ENCODE results near the gene FNDC11. TPM values are rescaled to one million over a fixed set of nuclear protein-coding genes. Genes with fewer than 3 reads are reported as not detected.
A peak's percentile ranks its signal among the peaks of the same experiment; 100 is the strongest.

FNDC11 gene
- total RNA-seq, 2 donors from 2014 or later = 0.66 to 2.9 TPM

DNA sequence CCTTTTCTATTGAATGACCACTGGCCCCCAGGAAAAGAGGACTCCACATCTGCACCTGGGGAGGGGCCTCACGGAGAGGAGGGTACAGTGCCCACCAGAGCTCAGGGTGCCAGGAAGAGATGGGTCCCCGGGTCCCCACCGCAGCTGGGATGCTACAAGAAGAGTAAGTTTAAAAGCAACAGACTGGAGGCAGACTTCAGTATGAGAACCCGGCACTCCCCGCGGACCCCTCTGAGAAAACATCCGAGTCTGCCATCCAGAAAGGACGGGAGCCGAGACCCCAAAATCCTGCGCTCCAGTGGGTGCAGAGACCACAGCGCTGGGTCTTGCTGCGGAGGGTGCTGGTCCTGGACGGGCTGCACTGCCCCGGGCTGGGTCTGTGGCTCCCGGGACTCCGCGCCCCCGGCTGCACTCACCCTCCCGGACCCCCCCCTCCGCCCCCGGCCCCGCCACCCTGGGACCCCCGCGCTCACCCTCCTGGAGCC, 19.7 kb downstream of the FNDC11 start:
- no peak for DNase-seq

DNA sequence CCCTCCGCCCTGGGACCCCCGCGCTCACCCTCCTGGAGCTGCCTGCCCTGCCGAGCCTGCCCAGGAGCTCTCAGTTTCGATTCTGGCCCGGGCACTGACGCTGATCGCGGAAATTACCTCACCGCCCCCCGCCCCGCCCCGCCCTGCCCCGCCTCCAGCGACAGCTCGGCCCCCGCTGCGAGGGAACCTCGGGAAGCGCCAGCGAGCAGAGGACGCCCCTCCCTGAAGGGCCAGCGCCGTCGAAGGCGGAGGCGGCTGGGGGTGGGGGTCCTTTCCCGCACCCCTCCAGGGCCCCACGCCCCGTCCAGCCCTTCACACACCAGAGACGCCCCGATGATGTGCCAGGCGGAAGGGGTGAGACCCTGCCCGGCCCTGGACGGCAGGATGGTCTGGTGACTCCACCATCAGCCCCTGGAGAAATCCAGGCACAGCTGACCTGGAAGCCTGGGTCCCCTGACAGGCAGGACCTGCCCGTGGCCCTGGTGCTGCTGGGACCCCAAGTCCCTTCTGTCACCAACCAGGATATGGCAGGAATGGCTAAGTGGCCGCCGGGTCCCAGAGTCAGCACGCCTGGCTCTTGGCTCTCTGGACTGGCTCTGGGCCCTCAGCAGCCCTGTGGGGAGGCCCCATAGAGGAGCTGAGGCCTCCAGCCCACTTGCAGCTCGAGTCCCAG, 20.3 kb downstream of the FNDC11 start, which contains the start of gene HELZ2:
Gene HELZ2, minus strand, starts transcription at position 84 of the 673 bp plus-strand sequence. CDS start 1,854 bp downstream, outside the sequence.
- WGBS, 2 donors = 9% methylated on average over 29 of the region's 40 CpGs; no CpG with 5 or more reads in 1 of the 2 donors
- intact Hi-C loops (cut with DNase I) = no loop called here
- peak within 1 kb of the TSS; percentile 48 to 73 (median 67) for H3K27ac ChIP-seq
- ATAC-seq = peak; percentile 94
- no peaks in the 10 kb centered on the region for H3K27me3 ChIP-seq
- peak within 1 kb of the TSS; percentile 41 to 52 for H3K4me3 ChIP-seq
- H3K36me3 ChIP-seq (replicated peaks in 1 of 2; ENCODE audit: insufficient read depth in 1 of 2, low read depth in 2 of 2) = no peaks in the 10 kb centered on the region
- peak in 2 of 3 donors; percentile 39 to 44 for TF ChIP-seq POLR2A (IDR thresholded peaks at IDR 0.05)
- TF ChIP-seq, protein P1, sequence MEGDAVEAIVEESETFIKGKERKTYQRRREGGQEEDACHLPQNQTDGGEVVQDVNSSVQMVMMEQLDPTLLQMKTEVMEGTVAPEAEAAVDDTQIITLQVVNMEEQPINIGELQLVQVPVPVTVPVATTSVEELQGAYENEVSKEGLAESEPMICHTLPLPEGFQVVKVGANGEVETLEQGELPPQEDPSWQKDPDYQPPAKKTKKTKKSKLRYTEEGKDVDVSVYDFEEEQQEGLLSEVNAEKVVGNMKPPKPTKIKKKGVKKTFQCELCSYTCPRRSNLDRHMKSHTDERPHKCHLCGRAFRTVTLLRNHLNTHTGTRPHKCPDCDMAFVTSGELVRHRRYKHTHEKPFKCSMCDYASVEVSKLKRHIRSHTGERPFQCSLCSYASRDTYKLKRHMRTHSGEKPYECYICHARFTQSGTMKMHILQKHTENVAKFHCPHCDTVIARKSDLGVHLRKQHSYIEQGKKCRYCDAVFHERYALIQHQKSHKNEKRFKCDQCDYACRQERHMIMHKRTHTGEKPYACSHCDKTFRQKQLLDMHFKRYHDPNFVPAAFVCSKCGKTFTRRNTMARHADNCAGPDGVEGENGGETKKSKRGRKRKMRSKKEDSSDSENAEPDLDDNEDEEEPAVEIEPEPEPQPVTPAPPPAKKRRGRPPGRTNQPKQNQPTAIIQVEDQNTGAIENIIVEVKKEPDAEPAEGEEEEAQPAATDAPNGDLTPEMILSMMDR (IDR thresholded peaks at IDR 0.05) = no peak
- no peaks in the 10 kb centered on the region for H3K9me3 ChIP-seq
- DNase-seq = peak; percentile 80 to 86 (median 85)
- H3K4me1 ChIP-seq = peaks cover 20% of the 10 kb centered on the region

More for the DNA sequence above, 19.7 kb downstream of the FNDC11 start:
- peaks cover 20% of the 10 kb centered on the region for H3K4me1 ChIP-seq
- no peak for TF ChIP-seq POLR2A (IDR thresholded peaks at IDR 0.05)
- TF ChIP-seq, protein P1 (IDR thresholded peaks at IDR 0.05) = no peak
- no peaks in the 10 kb centered on the region for H3K9me3 ChIP-seq
- peak overlapping the region; percentile 46 to 73 (median 58) for H3K27ac ChIP-seq
- ATAC-seq = peak; percentile 20
- intact Hi-C loops (cut with DNase I) = no loop called here
- H3K36me3 ChIP-seq (replicated peaks in 1 of 2; ENCODE audit: insufficient read depth in 1 of 2, low read depth in 2 of 2) = no peaks in the 10 kb centered on the region
- peak overlapping the region; percentile 41 to 52 for H3K4me3 ChIP-seq
- WGBS, 2 donors = 1 to 4% methylated on average over 7 to 17 of the region's 24 CpGs
- H3K27me3 ChIP-seq = no peaks in the 10 kb centered on the region

DNA sequence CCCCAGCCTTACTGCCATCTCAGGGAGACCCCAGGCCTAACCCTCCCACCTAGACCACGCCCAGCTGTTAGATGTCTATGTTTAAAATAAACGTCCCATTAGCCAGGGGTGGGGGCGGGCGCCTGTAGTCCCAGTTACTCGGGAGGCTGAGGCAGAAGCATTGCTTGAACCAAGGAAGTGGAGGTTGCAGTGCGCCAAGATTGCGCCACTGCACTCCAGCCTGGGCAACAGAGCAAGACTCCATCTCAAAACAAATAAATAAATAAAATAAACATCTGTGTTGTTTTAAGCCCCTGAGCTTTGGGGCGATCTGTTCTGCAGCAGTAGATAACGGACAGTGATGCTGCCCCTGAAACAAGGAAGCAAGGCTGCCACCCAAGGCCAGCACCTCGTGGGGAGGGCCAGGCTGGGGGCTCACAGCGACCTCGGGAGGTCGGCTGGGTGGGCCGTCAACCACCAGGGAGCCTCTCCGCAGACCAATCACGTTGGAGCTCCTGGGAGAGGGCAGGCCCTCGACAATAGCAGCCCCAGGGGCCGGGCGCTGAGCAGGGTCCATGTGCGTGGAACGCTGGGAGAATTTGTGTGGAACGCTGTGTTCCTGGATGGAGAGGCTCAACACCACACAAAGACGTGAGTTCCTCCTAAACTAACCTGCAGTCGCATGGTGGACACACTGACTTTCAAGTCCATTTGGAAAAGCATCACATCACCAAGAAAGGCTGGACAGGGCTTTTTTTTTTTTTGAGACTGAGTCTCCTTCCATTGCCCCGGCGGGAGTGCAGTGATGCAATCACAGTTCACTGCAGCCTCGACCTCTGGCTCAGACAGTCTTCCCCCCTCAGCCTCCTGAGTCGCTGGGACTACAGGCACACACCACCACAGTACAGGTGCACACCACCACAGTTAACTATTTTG, 21.1 kb downstream of the FNDC11 start:
- Histone ChIP-seq H3K36me3 (replicated peaks in 1 of 2; ENCODE audit: insufficient read depth in 1 of 2, low read depth in 2 of 2) (no peaks in the 10 kb centered on the region), H3K27ac (no peak overlapping the region), H3K4me3 (no peak overlapping the region), H3K27me3 (no peaks in the 10 kb centered on the region), H3K4me1 (peaks cover 20% of the 10 kb centered on the region), H3K9me3 (no peaks in the 10 kb centered on the region)
- no peak for TF ChIP-seq POLR2A (IDR thresholded peaks at IDR 0.05)
- TF ChIP-seq, protein P1 (IDR thresholded peaks at IDR 0.05) = no peak
- DNase-seq (no peak), ATAC-seq (no peak)
- intact Hi-C loops (cut with DNase I) = no loop called here
- WGBS, 2 donors = 61 to 63% methylated on average over 20 to 28 of the region's 28 CpGs

DNA sequence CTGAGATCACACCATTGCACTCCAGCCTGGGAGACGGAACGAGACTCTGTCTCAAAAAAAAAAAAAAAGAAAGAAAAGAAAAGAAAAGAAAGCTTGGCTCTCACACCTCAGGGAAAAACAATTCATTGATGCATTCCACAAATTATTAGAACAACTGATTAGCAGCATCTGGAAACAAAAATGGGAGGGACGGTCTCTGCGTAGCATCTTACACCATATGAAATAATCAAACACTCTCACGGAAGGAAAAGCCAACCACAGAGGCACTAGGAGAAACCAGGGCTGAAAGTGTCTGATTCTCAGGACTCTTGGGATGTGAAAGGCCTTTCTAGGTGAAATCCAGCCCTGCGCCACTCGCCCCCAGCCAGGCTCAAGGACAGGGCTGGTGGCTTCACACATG, 22.4 kb downstream of the FNDC11 start:
- Histone ChIP-seq H3K27me3 (no peaks in the 10 kb centered on the region), H3K4me3 (no peak overlapping the region), H3K4me1 (peaks cover 20% of the 10 kb centered on the region), H3K9me3 (no peaks in the 10 kb centered on the region), H3K27ac (no peak overlapping the region), H3K36me3 (replicated peaks in 1 of 2; ENCODE audit: insufficient read depth in 1 of 2, low read depth in 2 of 2) (no peaks in the 10 kb centered on the region)
- intact Hi-C loops (cut with DNase I) = no loop called here
- TF ChIP-seq, protein P1 (IDR thresholded peaks at IDR 0.05) = no peak
- no peak for TF ChIP-seq POLR2A (IDR thresholded peaks at IDR 0.05)
- DNase-seq = no peak
- no peak for ATAC-seq
- 81 to 86% methylated on average over 7 of the region's 7 CpGs for WGBS, 2 donors
